SKM-1 treated with dmso at 0.1 percent for 144 hours (cell line): ENCODE results near the gene USB1.

Experiments used
- DNase-seq: peaks from one replicate; lab custom pipeline; 2025; ENCODE audit not compliant: unreplicated experiment; lab: John Stamatoyannopoulos, UW

USB1 gene, protein sequence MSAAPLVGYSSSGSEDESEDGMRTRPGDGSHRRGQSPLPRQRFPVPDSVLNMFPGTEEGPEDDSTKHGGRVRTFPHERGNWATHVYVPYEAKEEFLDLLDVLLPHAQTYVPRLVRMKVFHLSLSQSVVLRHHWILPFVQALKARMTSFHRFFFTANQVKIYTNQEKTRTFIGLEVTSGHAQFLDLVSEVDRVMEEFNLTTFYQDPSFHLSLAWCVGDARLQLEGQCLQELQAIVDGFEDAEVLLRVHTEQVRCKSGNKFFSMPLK

DNA sequence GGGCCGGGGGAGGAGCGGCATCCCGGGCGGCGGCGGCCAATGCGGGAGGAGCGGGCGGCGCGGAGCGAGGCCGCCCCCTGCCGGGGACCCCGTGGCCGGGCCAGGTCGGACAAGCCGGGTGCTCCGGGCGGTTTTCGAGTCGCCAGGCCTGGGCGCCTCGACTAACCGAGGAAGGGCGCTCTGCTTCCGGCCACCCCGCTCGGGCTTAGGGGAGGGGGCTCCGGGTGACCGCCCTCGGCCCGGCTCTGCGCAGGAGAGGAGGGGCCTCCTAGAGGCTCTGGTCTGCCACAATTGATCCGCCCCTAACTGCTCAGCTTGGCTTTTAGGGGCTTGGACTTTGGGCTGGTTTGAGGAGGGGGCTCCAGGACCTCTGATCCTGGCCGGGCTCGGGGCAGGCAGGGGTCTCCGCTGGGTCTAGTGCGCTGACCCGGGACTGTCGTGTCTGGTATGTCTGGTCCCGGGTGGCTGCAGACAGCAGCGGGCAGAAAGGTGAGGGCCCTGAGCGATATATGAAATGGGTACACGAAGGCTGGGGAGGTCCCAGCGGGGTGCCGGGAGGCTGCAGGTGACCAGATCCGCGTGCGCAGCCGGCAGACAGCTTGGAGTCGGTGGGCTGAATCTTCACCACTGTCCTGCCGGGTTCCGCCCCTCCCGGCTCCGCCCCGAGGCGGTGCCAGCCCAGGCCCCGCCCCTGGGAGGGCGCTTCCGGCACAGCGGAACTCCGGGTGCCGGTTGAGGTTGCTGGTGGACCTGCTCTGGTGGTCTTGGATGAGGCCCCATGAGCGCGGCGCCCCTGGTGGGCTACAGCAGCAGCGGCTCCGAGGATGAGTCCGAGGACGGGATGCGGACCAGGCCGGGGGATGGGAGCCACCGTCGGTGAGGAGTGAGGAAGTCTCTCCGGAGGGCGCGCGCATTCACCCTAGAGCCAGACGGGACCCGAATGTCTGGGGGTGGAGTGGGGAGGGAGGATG lies at the start of gene USB1:
Gene USB1, plus strand, starts transcription at position 702 of the 971 bp plus-strand sequence. Its CDS starts 77 bp downstream, at position 779.
- DNase-seq, result peak; percentile 71

DNA sequence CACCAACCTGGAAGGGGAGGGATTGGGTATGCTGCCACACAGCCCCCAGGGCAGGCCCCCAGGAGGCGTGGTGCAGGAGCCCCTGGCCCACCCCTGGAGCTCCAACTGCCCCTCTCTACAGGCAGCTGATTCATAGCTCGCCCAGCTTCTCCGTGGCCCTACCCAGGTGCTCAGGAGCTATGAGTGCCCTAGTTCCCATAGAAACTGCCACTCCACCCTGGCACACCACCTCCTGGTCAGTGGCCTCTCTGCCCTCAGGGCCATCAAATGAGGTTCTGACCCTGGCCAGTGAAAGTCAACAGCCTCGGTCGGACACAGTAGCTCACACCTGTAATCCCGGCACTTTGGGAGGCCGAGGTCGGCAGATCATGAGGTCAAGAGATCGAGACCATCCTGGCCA lies 48.3 kb upstream of the USB1 start:
- DNase-seq, result no peak

DNA sequence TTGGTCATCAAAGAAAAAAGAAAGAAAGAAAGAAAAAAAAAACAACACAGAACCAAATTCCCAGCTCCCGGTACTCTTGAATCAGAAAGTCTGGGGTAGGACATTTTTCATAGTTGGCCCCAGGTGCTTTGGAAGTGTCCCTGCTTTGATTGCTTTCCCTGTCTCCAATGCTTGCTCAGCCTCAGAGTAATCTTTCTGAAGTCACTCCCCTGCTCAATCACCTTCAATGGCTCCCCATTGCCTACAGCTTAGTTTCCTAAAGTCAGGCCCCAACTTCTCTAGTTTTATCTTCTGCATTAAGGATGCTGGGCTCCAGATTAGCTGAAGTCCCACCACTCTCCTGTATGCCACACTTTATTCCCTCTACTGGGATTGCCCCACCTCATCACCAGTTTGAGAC lies 47.4 kb upstream of the USB1 start:
- DNase-seq, result no peak

DNA sequence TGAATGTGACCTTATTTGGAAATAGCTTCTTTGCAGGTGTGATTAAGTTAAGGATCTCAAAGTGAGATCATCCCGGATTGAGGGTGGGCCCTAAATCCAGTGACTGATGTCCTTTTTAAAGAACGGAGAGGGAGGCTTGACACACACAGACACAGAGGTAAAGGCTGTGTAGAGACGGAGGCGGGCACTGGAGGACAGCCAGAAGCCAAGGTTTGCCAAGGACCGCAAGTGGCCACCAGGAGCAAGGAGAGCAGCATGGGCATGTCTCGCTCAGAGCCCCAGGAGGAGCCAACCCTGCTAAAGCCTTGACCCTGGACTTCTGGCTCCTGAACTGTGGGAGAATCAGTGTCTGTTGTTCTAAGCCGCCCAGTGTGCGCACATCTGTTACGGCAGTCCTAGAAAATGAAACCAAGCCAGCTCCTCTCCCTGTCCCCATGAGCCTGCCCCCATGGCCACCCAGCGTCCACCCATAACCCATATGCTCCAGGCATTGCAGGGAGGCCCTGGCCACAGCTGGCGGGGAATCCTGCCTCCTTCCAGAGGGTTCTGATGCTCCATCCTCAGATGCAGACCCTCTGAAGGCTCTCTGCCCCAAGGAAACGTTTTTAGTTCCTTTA lies 45.5 kb upstream of the USB1 start:
- DNase-seq, result no peak

DNA sequence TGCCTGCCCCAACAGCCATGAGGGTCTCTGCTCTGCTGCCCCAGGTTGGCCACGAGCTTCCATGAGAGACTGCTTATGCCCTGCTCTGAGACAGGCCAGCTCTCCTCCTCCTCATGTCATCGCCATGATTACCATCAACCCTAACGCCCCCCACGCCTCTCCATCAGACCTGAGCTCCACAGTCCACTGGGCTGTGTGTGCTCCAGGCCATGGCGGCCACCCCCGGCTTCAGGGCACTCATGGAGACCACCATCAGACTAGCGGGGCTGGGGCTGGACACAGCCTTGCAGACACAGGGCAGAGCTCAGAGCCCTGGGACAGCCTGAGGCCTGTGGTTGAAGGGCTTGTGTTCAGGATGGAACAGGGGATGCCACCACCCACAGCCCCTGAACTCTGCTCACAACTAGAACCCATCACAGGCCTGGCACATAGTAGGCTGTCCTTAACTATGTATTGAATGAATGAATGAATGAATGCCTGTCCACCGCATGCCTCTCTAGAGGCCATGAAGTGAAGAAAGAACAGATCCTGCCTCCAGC lies 44.9 kb upstream of the USB1 start:
- DNase-seq, result no peak

DNA sequence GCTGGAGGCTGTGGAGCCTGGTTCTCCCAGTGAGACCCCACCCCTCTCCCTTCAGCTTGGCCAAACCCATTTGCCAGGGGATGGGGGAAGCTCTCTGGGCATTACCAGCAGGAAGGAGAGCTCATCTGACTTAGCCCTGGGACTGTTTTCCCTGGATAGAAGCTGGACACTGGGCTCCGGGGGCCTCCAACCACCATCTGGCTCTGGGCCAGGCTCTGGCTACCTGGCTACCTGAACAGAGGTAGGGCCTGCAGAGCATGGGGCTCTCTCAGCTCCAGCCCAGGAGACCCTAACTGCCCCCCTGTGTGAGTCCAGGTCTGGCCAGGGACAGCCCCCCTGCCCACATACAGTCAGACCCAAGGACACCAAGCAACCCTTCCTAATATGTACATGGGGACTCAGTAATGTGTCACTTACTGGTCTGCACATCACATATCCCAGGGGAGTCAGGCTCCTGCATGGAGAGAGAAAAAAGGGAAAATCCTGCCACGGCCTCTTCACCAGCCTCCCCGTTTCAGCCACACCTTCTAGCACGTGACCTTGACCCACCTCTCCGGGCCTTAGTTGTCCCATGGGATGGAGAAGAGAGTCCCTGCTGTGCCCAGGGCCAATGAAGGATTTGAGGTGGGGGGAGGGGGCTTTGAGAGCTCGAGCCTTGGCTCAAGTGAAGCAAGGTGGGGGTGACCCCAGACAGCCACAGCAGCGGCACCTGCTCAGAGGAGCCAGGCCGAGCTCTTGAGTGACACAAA lies 44.1 kb upstream of the USB1 start:
- no peak for DNase-seq

DNA sequence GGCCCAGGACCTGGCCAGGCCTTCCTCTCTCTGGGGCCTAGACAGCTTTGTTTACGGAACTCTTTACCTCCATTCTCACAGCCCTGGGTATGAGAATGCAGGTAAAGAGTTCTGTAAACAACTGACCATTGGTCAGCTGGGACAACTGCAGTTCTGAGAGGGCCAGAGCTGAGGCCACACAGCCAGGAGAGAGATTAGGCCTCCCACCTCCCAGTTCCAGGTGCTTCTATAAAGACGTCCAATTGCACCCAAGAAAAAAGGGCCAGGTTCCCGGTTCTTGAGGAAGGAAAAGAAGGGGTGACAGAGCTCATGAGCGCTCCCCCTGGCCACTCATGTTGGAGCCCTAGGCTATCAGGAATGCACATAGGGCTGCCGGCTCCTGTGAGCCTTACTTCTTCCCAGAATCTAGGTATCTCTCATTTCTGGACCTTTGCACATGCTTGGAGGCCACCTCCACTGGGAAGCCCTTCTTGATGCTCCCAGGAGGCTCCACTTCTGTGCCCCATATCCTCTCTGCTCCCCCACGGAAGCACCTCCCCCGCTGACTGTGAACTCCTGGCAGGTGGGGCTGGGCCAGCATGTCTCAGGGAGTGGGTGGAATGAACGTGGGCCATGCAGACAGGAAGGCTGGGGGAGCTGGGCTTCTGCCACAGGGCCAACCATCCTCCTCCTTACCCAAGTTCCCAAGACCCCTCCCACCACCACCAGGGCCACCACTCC lies 43.4 kb upstream of the USB1 start:
- no peak for DNase-seq

DNA sequence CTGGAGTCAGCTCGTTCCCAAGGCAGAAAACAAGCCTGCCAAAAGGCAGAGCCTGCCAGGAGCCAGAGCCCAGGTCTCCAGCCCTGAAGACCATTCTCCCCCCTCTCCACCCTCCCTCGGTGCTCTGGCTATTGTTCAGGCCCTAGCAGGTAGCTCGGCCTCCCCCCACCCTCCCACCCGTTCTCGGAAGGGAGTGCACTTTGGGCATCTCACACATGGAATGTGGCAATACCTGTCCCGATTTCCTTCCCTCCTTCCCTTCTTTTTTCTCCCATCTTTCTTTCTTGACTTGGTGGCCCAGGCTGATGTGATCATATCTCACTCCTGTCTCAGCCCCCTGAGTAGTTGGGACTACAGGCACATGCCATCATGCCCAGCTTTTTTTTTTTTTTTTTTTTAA lies 42.7 kb upstream of the USB1 start:
- no peak for DNase-seq

DNA sequence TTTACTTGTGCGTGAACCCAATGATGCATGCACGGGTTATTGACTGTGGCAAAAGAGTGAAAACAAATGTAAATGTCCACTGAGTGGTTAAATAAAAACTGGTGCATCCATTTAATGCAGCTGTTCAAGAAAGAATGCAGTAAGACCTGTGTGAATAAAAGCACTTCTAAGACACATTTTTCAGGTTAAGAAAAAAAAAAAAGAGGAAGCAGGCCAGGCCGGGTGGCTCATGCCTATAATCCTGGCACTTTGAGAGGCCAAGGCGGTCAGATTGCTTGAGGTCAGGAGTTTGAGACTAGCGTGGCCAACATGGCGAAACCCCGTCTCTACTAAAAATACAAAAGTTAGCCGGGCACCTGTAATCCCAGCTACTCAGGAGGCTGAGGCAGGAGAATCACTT lies 42.1 kb upstream of the USB1 start:
- peak; percentile 48 for DNase-seq

DNA sequence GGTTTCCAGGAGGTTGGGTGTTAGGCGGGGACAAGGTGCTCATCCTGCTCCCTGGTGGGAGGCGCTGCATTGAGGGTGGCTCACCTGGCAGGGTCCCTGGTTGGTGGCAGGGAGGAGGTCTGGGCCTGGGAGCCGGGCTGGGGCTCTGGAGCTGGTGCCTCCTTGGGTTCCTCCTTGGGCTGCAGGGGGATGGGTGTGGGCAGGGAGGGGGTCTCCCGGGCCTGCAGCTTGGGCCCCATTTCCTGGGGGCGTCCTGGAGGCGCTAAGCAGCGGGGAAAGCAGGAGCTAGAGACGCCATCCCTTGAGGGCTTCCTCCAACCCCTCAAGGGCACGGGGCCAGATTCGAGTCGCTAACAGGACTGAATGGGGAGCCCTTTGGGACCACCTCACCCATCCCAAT lies 41.4 kb upstream of the USB1 start:
- no peak for DNase-seq

DNA sequence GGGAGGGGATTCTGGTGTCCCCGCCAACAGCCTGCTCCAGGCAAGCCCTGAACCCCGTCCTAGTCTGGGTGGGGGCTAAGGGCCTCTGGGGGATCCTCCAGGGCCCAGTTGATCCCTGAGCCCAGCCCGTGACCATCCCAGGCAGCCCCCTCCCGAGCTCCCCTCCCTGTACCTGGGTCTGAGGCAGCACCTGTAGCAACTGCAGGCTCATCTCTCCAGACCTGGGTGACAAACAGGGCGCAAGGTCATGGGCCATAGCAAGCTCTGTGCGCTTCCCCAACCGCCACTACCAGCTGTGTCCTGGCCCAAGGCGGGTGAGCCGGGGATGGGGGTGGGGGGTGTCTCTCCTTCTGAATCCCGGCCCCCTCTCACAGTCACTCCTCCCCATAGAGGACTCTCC lies 40.9 kb upstream of the USB1 start:
- DNase-seq, result no peak

DNA sequence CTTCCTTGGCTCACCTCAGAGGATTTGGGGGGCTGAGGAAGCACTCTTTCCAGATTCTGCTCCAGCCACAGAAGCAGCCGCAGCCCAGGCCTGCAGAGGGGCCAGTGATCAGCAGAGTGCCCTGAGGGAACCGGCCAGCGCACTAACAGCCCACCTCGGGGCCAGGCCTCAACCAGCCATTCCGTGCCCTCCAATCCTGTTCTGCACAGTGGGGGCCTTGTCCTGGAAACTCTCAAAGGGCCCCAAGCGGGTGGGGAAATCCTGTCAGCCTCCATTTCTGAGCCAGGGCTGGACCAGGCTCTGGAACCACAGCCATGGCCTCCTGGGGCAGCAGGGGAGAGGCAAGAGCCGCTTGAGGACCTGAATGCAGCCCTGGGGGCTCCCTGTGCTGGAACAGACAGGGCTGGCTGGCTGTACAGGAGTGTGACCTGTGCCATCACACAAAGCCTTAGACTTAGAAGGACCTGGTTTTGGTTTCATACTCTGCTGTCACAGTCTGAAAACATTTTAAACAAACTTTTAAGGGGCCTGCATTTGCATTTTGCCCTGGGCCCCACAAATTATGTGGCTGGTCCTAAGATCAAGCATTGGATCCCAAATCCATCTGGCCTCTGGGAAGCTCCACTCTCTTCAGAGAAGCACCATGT lies 40.3 kb upstream of the USB1 start:
- DNase-seq, result no peak

DNA sequence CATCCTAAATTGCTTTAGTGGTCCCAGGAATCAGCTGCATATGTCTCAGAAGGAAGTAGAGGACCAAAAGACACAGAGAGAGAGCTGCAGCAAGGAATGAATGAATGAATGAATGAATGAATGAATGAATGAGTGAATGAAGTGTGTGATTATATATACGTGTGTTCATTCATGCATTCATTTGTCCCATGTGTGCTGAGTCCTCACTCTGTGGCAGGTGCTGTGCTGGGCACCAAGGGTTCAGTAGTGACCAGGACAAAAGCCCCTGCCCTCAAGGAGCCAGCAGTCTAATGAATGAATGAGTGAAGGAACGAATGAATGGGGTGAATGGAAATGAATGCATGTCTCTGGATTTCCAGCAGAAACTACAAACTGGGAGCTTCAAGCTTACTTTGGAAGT lies 39.7 kb upstream of the USB1 start:
- no peak for DNase-seq

DNA sequence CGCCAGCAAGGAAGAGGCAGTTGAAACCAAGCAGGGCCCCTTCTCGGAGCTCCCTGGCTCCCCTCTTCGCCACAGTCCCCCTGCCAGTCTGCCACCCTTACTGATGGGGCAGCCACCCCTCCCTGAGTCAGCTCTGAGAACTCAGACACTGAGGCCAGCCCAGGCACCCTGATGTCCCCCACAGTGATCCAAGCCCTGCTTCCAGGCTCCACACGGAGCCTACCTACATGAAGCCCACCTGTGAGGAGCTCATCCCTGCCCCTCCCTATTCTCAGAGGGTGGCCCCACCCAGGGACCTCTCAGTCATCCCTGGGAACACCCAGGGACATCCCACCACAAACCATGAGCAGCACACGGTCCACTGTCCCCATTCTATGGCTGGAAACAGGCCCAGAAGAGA lies 39.2 kb upstream of the USB1 start:
- DNase-seq, result no peak

DNA sequence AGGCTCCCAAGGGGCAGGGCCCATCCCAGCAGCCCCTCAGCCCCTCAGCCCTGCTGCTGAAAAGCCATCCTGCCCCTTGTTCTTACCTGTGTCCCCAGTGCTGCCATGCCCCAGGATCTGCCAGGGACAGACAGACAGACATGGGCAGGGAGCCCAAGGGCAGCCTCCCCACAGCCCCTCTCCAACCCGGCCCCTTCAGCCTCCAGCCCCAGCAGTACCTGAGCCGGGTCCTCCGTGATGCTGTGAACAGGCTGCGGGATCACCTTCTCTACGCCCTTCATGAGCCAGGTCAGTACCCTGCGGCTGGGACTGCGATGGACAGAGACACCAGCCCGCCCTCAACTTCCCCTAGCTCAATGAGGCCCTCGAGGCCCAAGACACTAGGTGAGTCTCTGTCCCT lies 38.5 kb upstream of the USB1 start:
- DNase-seq, result no peak

DNA sequence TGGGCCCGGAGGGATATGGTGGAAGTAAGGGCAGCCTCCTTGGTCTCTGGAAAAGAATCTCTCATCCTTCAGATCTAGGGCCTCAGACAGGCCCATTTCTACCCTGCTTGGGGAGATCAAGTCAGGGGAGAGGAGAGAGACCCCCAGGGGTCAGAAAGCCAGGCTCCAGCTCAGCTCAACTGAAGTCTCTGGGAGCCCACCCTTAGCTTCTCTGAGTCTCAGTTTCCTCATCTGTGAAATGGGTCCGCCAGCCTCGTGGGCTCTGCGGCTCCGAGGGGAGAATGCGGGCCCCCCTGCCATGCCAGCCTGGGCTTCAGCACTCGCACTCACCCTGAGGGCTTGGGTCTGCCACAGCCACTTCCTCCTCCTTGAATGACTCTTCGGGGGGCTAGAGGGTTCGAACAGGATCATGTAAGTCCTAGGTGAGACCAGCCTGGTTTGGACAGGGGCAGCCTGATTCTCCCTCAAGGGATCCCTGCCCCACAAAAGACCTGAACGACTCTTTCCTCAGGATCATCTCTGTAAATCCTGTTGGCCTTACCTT lies 37.0 kb upstream of the USB1 start:
- no peak for DNase-seq

DNA sequence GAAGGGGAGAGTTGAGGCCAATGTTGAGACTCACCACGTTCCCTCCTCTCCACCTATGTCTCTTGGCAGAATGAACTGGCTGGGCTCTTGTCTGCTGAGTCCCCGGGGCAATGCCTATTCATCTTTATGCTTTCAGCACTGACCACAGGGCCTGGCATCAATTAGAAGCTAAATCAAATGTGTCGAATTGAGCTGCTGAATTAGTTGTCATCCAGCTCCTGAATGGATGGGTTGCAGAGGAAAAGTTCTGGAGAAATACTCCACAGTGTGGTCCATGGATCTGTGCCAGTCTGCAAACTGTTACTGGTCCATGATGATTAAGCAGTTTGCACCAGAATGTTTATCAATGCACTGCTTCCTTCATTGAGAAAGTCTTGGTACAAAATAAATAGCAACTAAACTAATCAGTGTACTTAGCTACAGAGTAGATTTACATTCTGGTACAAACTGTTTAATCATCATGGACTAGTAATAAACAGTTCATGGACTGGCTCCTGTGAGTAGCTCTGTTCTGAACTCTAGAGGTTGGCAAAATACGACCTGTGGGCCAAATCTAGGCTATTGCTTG lies 34.9 kb upstream of the USB1 start:
- no peak for DNase-seq

DNA sequence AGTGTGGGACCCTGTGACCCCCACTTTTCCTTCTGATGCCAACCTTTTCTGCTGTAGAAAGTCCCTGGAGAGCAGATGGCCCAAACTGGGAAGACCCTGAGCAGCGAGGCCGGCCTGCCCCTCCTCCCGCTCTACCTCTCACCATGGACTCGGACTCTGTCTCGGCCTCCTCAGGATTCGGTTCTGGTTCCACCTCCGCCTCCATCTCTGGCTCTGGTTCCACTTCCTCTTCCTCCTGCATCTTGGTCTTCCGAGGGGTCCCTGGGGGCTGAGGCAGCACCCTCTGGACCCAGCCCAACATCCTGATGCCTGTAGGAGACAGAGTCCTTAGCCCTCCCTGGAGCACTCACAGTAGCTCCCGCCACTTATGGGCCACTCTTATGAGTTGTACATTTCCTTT lies 34.2 kb upstream of the USB1 start:
- no peak for DNase-seq

DNA sequence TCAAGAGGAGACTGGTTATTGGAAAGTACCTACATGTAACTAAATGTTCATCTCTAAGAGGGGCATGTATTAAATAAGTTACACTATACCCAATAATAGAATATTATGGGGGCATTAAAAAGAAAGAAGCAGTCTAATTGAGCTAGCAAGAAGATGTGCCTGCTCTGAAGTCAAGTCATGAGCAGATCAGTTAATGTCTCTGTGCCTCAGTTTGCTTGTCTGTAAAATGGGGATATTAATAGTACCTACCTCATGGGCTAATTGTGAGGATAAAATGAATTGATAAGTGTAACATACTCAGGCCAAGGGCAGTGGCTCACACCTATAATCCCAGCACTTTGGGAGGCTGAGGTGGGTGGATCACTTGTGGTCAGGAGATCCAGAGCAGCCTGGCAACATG lies 33.3 kb upstream of the USB1 start:
- DNase-seq, result no peak
